ENCODE data around the gene SLC25A20. TPM values are rescaled to one million over a fixed set of nuclear protein-coding genes. Genes with fewer than 3 reads are reported as not detected.
"Not testable (repeated sequence)": the region's sequence is repeated elsewhere in the genome, so short reads cannot be mapped to it uniquely, and the experiment has no call there.

SLC25A20 gene
- total and polyA plus RNA-seq, 8 donors, result 12.2 to 24.7 (median 13.7) TPM

- H3K27me3 ChIP-seq, result no peaks in the 10 kb centered on the region
Observed at GRCh38 chr3:48919215-48920138, 20.8 kb upstream of the SLC25A20 start.

GRCh38 chr3:48918388-48919214, 19.9 kb upstream of the SLC25A20 start, which contains the start of gene ARIH2:
TSS of gene ARIH2 (plus strand) at chr3:48918842. CDS start at chr3:48927559, 8,717 bp downstream.
- ATAC-seq, result peak; percentile 95
- peaks cover 0 to 15% of the 10 kb centered on the region in 2 donors for H3K36me3 ChIP-seq
- intact Hi-C loops (cut with DNase I), result no loop called here
- DNase-seq, result peak; percentile 94 to 98 (median 96)
- H3K27me3 ChIP-seq, result no peaks in the 10 kb centered on the region
- H3K4me1 ChIP-seq, result peaks cover 6 to 22% of the 10 kb centered on the region in 2 donors
- H3K9me3 ChIP-seq, result no peaks in the 10 kb centered on the region
- H3K27ac ChIP-seq, result peak within 1 kb of the TSS; percentile 96 to 99
- peak within 1 kb of the TSS; percentile 80 to 96 for H3K4me3 ChIP-seq
- no peak for TF ChIP-seq CTCF (IDR thresholded peaks at IDR 0.05)

More at GRCh38 chr3:48919215-48920138, 20.8 kb upstream of the SLC25A20 start:
- H3K27ac ChIP-seq, result peak overlapping the region; percentile 96 to 99
- no peaks in the 10 kb centered on the region for H3K9me3 ChIP-seq
- H3K36me3 ChIP-seq, result peaks cover 0 to 24% of the 10 kb centered on the region in 2 donors
- H3K4me3 ChIP-seq, result peak overlapping the region; percentile 80 to 96
- H3K4me1 ChIP-seq, result peaks cover 6 to 22% of the 10 kb centered on the region in 2 donors
- no peak for TF ChIP-seq CTCF (IDR thresholded peaks at IDR 0.05)
- ATAC-seq (peak; percentile 48), DNase-seq (peak in 3 of 4 donors; percentile 23 to 89 (median 57))
- intact Hi-C loops (cut with DNase I), result no loop called here

- Histone ChIP-seq H3K4me3 (no peak overlapping the region), H3K36me3 (no peaks in the 10 kb centered on the region), H3K9me3 (no peaks in the 10 kb centered on the region), H3K27me3 (no peaks in the 10 kb centered on the region), H3K27ac (no peak overlapping the region), H3K4me1 (peaks cover 6 to 9% of the 10 kb centered on the region in 2 donors)
- ATAC-seq (no peak), DNase-seq (no peak)
- intact Hi-C loops (cut with DNase I), result no loop called here
- no peak for TF ChIP-seq CTCF (IDR thresholded peaks at IDR 0.05)
Observed at GRCh38 chr3:48915296-48915695, 16.6 kb upstream of the SLC25A20 start.

GRCh38 chr3:48907026-48907425, 8.3 kb upstream of the SLC25A20 start:
- peak in 1 of 4 donors; percentile 31 for DNase-seq
- H3K9me3 ChIP-seq; H3K36me3 ChIP-seq; H3K27ac ChIP-seq; H3K4me3 ChIP-seq; ATAC-seq; H3K27me3 ChIP-seq; H3K4me1 ChIP-seq; intact Hi-C loops (cut with DNase I): not testable (repeated sequence)

GRCh38 chr3:48899273-48899672, 591 bp upstream of the SLC25A20 start:
- no peaks in the 10 kb centered on the region for H3K36me3 ChIP-seq
- TF ChIP-seq CTCF (IDR thresholded peaks at IDR 0.05), result no peak
- intact Hi-C loops (cut with DNase I), result no loop called here
- peak overlapping the region; percentile 34 to 92 for H3K27ac ChIP-seq
- no peaks in the 10 kb centered on the region for H3K9me3 ChIP-seq
- no peak for ATAC-seq
- peaks cover 8 to 28% of the 10 kb centered on the region in 2 donors for H3K4me1 ChIP-seq
- H3K4me3 ChIP-seq, result peak overlapping the region in 1 of 2 donors; percentile 94
- no peak for DNase-seq
- no peaks in the 10 kb centered on the region for H3K27me3 ChIP-seq
